Measurements from ENCODE around the gene PLXNA2. TPM values are rescaled to one million over a fixed set of nuclear protein-coding genes. Genes with fewer than 3 reads are reported as not detected.
A peak's percentile ranks its signal among the peaks of the same experiment; 100 is the strongest.

Gene PLXNA2
- total RNA-seq, 4 donors from 2014 or later, result 17.2 to 29.7 (median 24.6) TPM

DNA sequence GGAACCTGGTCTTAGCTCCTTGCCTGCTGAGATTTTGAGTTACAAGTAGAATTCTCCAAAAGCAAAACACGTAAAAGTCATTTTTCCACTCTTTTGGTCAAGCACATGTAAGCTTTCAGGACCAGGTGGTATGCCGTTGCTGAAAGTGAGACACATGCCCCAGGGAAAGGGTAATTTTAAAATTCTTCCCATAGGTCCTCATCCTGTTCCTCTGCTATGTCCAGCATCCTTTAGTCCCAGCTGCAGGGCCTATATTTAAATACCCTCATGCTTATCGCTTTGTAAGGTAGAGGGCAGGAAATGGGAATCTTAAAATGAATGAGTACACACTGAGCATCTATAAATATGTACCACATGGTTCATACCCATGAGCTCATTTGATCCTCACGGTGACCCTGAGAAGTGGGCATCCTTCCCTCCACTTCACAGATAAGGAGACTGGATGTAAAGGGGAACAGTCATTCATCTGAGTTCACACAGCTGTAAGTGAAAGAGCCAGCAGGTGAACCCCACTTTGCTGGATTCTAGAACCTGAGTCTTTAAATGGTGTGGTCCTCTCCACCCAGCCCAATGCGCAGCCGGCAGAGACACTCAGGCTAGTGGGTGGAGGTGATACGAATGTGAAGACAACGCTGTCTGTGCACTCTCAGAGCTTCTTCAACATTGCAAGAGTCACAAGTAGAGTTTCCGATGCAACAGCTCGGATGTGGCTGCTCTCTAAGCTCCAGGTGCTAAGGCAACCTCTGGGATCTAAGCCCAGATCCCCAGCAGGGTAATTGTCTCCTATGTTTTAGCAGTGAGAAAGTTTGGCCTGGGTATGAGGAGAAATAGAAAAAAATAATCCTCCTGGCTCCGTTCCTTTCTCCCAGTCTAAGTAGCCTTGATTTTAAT, 163.5 kb downstream of the PLXNA2 start:
- no peaks in the 10 kb centered on the region for H3K9me3 ChIP-seq
- H3K4me1 ChIP-seq, result peaks cover 0 to 49% (median 4%) of the 10 kb centered on the region in 4 donors
- H3K36me3 ChIP-seq, result no peaks in the 10 kb centered on the region
- H3K4me3 ChIP-seq, result no peak overlapping the region
- TF ChIP-seq, protein P1, sequence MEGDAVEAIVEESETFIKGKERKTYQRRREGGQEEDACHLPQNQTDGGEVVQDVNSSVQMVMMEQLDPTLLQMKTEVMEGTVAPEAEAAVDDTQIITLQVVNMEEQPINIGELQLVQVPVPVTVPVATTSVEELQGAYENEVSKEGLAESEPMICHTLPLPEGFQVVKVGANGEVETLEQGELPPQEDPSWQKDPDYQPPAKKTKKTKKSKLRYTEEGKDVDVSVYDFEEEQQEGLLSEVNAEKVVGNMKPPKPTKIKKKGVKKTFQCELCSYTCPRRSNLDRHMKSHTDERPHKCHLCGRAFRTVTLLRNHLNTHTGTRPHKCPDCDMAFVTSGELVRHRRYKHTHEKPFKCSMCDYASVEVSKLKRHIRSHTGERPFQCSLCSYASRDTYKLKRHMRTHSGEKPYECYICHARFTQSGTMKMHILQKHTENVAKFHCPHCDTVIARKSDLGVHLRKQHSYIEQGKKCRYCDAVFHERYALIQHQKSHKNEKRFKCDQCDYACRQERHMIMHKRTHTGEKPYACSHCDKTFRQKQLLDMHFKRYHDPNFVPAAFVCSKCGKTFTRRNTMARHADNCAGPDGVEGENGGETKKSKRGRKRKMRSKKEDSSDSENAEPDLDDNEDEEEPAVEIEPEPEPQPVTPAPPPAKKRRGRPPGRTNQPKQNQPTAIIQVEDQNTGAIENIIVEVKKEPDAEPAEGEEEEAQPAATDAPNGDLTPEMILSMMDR (IDR thresholded peaks at IDR 0.05), result no peak
- TF ChIP-seq EP300 (IDR thresholded peaks at IDR 0.05), result no peak
- TF ChIP-seq POLR2A (IDR thresholded peaks at IDR 0.05), result no peak
- WGBS, 2 donors, result 89 to 90% methylated on average over 11 of the region's 11 CpGs
- peak overlapping the region in 2 of 4 donors; percentile 67 to 77 for H3K27ac ChIP-seq
- no peaks in the 10 kb centered on the region for H3K27me3 ChIP-seq
- DNase-seq (ENCODE audit: low spot score in 2 of 2), result no peak

DNA sequence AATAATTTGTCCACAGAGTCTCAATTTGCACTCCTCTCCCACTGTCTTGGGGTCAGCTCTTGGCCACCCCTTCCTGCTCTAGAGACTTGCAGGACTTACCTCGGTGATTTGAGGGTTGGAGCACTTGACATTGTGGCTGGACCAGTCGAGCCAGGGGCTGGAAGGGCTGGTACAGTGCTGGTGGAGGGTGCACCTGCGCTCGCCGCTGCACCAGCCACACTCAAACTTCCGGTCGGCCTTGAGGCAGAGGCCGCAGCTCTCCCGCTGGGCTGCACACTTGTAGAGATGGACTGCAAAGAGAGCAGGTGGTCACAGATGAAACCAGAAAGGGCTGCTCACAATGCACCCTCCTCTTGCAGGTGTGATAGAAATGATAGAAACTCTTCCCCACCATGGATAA, 165.0 kb downstream of the PLXNA2 start:
- Histone ChIP-seq H3K27me3 (no peaks in the 10 kb centered on the region), H3K4me1 (peaks cover 0 to 43% (median 0%) of the 10 kb centered on the region in 4 donors), H3K4me3 (no peak overlapping the region), H3K9me3 (no peaks in the 10 kb centered on the region), H3K36me3 (peaks cover 0 to 5% (median 0%) of the 10 kb centered on the region in 3 donors), H3K27ac (no peak overlapping the region)
- TF ChIP-seq, protein P1 (IDR thresholded peaks at IDR 0.05), result no peak
- TF ChIP-seq EP300 (IDR thresholded peaks at IDR 0.05), result no peak
- no peak for TF ChIP-seq POLR2A (IDR thresholded peaks at IDR 0.05)
- WGBS, 2 donors, result 90 to 94% methylated on average over 9 of the region's 9 CpGs
- no peak for DNase-seq (ENCODE audit: low spot score in 2 of 2)

DNA sequence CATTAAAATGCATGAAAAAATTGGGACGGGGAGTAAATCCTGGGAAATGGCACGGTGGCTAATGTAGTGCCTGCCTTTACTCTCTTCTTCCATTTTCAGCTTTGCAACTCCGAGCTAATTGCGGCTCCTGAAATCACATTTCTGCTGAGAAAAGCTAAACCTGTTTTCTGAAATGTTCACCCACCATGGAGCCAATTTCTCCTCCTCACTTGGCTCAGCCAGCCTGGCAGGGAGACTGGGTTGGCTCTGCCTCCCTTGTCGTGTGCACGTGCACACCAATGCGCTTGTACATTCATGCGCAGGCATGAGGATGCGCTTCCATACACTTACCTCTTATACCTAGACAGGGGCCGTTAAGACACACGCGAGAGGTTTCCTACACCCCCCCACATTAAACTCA, 165.4 kb downstream of the PLXNA2 start:
- H3K27ac ChIP-seq, result no peak overlapping the region
- no peak for DNase-seq (ENCODE audit: low spot score in 2 of 2)
- 91% methylated on average over 12 of the region's 12 CpGs for WGBS, 2 donors
- H3K27me3 ChIP-seq, result no peaks in the 10 kb centered on the region
- peaks cover 0 to 9% (median 0%) of the 10 kb centered on the region in 3 donors for H3K36me3 ChIP-seq
- TF ChIP-seq, protein P1 (IDR thresholded peaks at IDR 0.05), result no peak
- TF ChIP-seq EP300 (IDR thresholded peaks at IDR 0.05) (no peak), POLR2A (IDR thresholded peaks at IDR 0.05) (no peak)
- no peak overlapping the region for H3K4me3 ChIP-seq
- no peaks in the 10 kb centered on the region for H3K9me3 ChIP-seq
- H3K4me1 ChIP-seq, result peaks cover 0 to 43% (median 0%) of the 10 kb centered on the region in 4 donors

DNA sequence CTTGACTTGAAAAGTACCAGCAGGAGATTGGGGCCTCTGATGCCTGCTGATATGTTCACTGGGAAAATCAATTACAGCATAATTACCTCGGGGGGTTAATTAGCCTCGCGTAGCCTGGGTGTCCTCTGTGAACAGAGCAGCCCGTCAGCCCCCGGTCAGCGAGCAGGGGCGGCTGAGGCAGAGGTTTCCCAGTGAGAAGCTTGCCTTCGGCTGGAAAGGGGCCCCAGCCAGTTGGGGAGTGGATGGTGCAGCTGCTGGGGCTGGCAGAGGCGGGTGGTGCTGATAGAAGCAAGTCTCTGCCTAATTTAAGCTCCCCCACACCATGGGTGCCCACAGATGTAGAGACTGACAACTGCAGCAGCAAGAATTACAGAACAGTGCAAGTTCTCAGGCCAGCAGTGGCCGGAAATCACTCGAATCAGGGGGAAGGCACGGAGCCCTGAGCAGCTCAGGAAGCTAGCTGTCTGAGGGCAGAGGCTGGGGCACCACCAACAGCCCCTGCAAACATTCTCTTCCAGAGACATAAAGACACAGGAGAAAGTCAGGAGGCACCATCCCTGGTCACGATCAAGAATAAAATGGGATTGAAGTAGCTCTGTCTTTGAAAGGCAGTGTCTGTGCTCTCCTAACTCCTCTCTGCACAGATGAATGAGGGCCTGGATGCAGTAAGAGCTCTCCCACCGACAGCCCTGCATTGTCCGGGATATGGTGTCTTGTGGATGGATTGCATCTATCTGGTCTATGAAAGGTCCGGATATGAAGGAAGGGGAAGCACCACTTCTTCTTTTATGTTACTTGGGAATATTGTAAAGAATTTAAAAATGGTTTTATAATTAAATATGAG, 166.7 kb downstream of the PLXNA2 start:
- H3K4me3 ChIP-seq, result no peak overlapping the region
- no peaks in the 10 kb centered on the region for H3K9me3 ChIP-seq
- 48 to 50% methylated on average over 15 to 16 of the region's 16 CpGs for WGBS, 2 donors
- peaks cover 0 to 15% (median 0%) of the 10 kb centered on the region in 3 donors for H3K36me3 ChIP-seq
- H3K27ac ChIP-seq, result peak overlapping the region in 2 of 4 donors; percentile 47 to 58
- no peak for DNase-seq (ENCODE audit: low spot score in 2 of 2)
- H3K4me1 ChIP-seq, result peaks cover 0 to 30% (median 0%) of the 10 kb centered on the region in 4 donors
- H3K27me3 ChIP-seq, result no peaks in the 10 kb centered on the region
- TF ChIP-seq, protein P1 (IDR thresholded peaks at IDR 0.05), result no peak
- TF ChIP-seq EP300 (IDR thresholded peaks at IDR 0.05) (no peak), POLR2A (IDR thresholded peaks at IDR 0.05) (no peak)
